NCI-H510A treated with DMSO at 0.1 percent for 48 hours (cell line): ENCODE results near the gene GNG7.
"Not testable (repeated sequence)": the region's sequence is repeated elsewhere in the genome, so short reads cannot be mapped to it uniquely, and the experiment has no call there.

Source experiments
- DNase-seq: peaks from one replicate; lab custom pipeline; 2025; lab: John Stamatoyannopoulos, UW

The GNG7 gene

GRCh38 chr19:2534423-2535013 is 168.0 kb downstream of the GNG7 start:
- DNase-seq: no peak

- DNase-seq: no peak
Observed at GRCh38 chr19:2533686-2534422, 168.6 kb downstream of the GNG7 start.

- no peak for DNase-seq
Observed at GRCh38 chr19:2533072-2533425, 169.4 kb downstream of the GNG7 start.

- no peak for DNase-seq
Observed at GRCh38 chr19:2532252-2533071, 170.0 kb downstream of the GNG7 start.

- DNase-seq: not testable (repeated sequence)
Observed at GRCh38 chr19:2529942-2530341, 172.6 kb downstream of the GNG7 start.

GRCh38 chr19:2529473-2529918 is 173.0 kb downstream of the GNG7 start:
- DNase-seq: no peak

- no peak for DNase-seq
Observed at GRCh38 chr19:2528675-2529101, 173.8 kb downstream of the GNG7 start.

GRCh38 chr19:2527686-2528085 is 174.8 kb downstream of the GNG7 start:
- DNase-seq: no peak

- no peak for DNase-seq
Observed at GRCh38 chr19:2527171-2527570, 175.3 kb downstream of the GNG7 start.

- no peak for DNase-seq
Observed at GRCh38 chr19:2524840-2525723, 177.4 kb downstream of the GNG7 start.

- no peak for DNase-seq
Observed at GRCh38 chr19:2524361-2524839, 178.1 kb downstream of the GNG7 start.

- no peak for DNase-seq
Observed at GRCh38 chr19:2523630-2524311, 178.7 kb downstream of the GNG7 start.

- no peak for DNase-seq
Observed at GRCh38 chr19:2519482-2519881, 183.0 kb downstream of the GNG7 start.

- not testable (repeated sequence) for DNase-seq
Observed at GRCh38 chr19:2518856-2519255, 183.6 kb downstream of the GNG7 start.

GRCh38 chr19:2517881-2518601 is 184.5 kb downstream of the GNG7 start:
- DNase-seq: no peak

- DNase-seq: no peak
Observed at GRCh38 chr19:2516727-2517126, 185.8 kb downstream of the GNG7 start.

- no peak for DNase-seq
Observed at GRCh38 chr19:2514981-2515518, 187.4 kb downstream of the GNG7 start.

- DNase-seq: no peak
Observed at GRCh38 chr19:2512523-2513431, 189.7 kb downstream of the GNG7 start.

GRCh38 chr19:2511991-2512390 is 190.5 kb downstream of the GNG7 start:
- no peak for DNase-seq
